Measurements from ENCODE around the gene PRPF18. TPM values are rescaled to one million over a fixed set of nuclear protein-coding genes. Genes with fewer than 3 reads are reported as not detected.

Gene PRPF18, protein sequence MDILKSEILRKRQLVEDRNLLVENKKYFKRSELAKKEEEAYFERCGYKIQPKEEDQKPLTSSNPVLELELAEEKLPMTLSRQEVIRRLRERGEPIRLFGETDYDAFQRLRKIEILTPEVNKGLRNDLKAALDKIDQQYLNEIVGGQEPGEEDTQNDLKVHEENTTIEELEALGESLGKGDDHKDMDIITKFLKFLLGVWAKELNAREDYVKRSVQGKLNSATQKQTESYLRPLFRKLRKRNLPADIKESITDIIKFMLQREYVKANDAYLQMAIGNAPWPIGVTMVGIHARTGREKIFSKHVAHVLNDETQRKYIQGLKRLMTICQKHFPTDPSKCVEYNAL
- total RNA-seq (ENCODE audit: low replicate concordance), result 16.7 and 24.9 TPM in 2 replicates

DNA sequence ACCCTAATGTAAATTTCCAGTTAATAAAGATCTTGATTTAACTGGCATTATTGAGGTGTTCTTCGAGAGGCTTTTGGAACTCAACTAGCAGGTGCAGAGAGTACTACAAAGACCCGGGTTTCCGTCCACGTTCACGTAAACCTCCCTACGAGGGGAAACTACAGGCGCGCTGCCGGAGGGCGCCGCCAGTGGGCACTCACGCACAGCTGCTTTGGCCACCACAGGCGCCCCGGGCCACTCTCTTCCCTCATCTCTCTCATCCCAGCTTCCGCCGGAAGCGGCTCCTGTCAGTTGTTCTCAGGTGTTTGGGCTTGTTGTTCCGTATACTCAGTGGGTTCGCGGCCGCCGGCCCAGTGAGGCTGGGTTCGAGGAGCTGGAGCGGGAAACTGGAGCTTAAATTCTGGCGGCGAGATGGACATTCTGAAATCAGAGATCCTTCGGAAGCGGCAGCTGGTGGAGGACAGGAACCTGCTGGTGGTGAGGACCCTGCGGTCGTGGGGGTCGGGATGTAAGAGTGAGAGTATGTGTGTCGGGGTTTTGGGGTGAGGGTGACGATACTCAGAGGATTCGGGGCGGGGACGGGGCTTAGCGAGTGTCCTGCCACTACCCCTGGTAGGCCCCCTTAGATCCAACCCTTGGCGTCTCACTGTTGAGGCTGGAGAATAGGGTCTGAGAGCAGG, at the start of gene PRPF18:
Gene PRPF18 (plus strand): TSS at position 290 of the 680 bp plus-strand sequence. CDS start 122 bp downstream, at position 412.

Other genes with a start within 250 kb of the PRPF18 start
- gene SEPHS1, start 238.7 kb upstream of the PRPF18 start, total RNA-seq (ENCODE audit: low replicate concordance), result 23.2 and 28.6 TPM in 2 replicates
- 2.3 and 3.2 TPM in 2 replicates for gene BEND7, start 58.0 kb upstream of the PRPF18 start, total RNA-seq (ENCODE audit: low replicate concordance)